22Rv1 (cell line): ENCODE results near the gene RGS16.

Source experiments
- H3K27ac ChIP-seq: fragments of 450-650 bp; 2 replicates; pipeline ENCODE4 v1.5.1; 2017
- ZFX ChIP-seq: fragments of 450-650 bp; IDR thresholded peaks from 2 replicates; pipeline ENCODE4 v1.6.1; 2017; ENCODE audit warnings: antibody characterized with exemption, borderline replicate concordance
- TF ChIP-seq, protein P1 (sequence below): fragments of 450-650 bp; IDR thresholded peaks from 2 replicates; pipeline ENCODE4 v1.5.1; 2017; ENCODE audit warnings: mild to moderate bottlenecking

Gene RGS16, protein sequence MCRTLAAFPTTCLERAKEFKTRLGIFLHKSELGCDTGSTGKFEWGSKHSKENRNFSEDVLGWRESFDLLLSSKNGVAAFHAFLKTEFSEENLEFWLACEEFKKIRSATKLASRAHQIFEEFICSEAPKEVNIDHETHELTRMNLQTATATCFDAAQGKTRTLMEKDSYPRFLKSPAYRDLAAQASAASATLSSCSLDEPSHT

DNA sequence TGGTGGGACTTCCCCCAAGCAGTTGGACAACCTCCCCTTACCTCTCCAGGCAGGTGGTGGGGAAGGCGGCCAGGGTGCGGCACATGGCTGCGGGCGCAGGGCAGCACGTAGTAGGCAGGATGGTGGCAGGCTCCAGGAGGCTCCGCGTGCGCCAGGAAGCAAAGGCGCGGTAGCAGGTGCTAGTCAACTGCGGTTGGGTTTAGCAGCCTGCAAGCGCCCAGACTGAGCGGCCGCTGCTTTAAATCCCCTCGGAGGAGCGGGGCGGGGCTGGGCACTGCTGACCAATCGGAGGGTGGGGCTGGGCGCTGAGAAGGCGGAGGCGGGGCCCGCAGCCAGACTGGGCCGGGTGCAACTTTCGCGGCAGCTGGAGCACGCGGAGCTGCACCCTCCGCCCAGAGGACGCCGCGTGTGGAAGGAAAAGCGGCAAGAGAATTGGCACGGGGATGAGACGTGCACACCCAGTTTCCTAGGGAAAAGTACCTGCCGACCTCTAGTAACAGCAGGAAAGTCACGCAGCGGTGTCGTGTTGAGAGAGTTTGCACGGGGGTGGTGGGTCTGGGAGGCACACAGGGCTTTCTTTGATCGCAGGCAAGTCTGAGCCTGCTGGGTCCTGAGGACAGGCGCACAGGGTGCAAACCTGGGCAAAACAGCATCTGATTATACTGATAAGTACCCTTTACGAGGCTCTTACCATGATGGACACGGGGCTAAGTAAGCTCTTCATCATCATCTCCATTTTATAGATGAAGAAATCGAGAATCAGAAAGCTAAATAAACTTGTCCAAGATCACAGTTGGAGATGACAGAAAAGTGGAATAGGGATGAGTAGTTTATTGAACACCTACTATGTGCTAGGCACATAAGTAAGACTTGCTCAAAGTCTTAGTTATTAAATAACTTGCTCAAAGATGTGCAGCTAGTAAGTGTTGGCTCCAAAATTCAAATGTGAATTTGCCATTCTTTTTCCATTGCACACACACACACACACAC, at the start of gene RGS16:
TSS of gene RGS16 (minus strand) at position 215 of the 990 bp plus-strand sequence. CDS start at position 85, 130 bp downstream.
- TF ChIP-seq ZFX = no peak
- TF ChIP-seq, protein P1, sequence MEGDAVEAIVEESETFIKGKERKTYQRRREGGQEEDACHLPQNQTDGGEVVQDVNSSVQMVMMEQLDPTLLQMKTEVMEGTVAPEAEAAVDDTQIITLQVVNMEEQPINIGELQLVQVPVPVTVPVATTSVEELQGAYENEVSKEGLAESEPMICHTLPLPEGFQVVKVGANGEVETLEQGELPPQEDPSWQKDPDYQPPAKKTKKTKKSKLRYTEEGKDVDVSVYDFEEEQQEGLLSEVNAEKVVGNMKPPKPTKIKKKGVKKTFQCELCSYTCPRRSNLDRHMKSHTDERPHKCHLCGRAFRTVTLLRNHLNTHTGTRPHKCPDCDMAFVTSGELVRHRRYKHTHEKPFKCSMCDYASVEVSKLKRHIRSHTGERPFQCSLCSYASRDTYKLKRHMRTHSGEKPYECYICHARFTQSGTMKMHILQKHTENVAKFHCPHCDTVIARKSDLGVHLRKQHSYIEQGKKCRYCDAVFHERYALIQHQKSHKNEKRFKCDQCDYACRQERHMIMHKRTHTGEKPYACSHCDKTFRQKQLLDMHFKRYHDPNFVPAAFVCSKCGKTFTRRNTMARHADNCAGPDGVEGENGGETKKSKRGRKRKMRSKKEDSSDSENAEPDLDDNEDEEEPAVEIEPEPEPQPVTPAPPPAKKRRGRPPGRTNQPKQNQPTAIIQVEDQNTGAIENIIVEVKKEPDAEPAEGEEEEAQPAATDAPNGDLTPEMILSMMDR = 0 out of 2 replicates have a peak, but pooled peaks have one; percentile 4
- no peak within 1 kb of the TSS for H3K27ac ChIP-seq

DNA sequence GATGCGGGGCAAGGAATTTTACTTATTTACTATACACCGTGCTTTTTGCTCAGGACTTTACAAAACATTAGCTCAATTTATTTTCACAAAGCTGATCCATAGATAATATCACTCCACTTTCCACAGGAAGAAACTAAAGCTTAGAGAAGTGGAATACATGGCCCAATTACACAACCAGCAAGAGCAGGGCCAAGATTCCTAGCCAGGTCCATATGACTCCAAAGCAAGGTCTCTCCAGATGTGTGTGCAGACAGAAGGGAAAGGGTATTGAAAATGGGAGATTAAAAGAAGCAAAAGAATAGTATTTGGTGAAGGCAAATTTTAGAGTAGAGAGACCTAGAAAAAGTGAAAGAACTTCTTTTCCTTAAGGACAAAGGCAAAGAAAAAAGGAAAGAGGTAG, 49.8 kb upstream of the RGS16 start:
- H3K27ac ChIP-seq = no peak overlapping the region
- TF ChIP-seq ZFX = no peak
- TF ChIP-seq, protein P1 = no peak

DNA sequence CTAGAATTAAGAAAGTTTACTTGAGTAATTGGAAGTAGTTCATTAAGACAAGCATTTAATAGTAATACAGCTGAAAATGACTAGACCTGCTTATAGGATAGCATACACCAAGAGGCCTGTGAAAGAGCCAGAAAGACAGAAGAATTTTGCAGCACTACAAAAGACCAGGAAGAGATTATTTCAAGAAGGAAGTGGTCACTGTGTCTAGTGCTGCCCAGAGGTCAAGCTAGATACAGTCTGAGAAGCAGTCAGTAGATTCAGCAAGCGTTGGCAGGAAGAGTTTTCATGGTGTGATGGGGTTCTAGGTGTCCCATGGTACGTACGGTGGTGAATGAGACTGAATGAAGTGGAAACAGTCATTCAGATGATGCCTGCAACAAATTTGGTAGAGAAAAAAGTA, 48.7 kb upstream of the RGS16 start:
- TF ChIP-seq, protein P1 = no peak
- no peak for TF ChIP-seq ZFX
- H3K27ac ChIP-seq = no peak overlapping the region

DNA sequence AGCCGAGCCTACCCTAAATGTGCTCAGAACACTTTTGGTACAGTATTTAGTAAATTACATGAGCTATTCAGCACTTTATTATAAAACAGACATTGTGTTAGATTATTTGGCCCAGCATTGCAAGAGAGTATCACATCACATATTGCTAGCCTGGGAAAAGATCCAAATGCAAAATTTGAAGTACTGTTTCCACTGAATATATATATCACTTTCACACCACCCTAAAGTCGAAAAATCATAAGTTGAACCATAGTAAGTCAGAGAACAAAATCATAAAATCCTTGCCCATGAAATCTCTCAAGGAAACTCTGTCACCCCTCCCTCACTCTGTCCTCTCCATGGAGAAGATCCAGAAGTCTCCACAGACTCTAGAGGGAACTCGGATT, 47.1 kb upstream of the RGS16 start:
- no peak overlapping the region for H3K27ac ChIP-seq
- no peak for TF ChIP-seq ZFX
- TF ChIP-seq, protein P1 = no peak

DNA sequence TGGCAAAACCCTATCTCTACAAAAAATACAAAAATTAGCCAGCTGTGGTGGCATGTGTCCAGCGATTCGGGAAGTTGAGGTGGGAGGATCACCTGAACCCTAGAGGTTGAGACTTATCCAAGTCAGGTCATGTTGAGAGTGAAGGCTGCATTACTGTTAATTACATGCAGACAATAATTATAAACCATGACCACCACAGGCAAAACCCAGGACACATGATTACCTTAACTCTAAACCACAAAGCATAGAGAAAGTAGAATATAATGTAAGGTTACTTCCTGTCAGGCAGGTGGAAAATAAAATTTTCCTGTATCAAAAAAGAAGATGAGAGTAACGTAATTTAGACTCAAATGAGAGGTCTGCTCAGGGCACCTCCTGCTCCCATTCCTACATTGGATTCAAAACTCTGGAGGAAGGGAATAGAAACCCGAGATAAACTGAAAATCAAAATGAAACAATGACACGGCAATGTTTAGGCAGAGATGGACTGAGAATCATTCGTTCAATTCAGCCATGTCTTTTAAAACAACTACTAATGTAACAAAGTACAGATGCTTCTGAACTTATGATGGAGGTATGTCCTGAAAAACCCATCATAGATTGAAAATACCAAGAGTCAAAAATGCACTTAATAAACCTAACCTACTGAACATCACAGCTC, 46.6 kb upstream of the RGS16 start:
- no peak for TF ChIP-seq ZFX
- TF ChIP-seq, protein P1 = no peak
- H3K27ac ChIP-seq = no peak overlapping the region

DNA sequence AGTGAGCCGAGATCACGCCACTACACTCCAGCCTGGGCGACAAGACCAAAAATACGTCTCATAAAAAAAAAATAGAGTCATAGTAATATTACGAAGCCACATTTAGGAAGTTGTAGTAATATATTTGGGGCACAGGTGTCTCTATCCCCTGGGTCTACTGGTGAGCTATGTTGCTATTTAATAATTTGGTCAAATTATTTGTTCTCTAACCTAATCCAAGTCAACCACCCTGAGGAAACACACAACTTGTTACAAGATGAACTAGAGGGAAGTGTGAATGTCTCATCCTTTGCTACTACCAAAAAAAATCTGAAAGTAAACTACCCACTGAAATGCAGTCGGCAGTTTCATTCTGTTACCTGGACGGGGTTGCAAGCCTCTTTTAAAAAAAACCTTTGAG, 44.9 kb upstream of the RGS16 start:
- H3K27ac ChIP-seq = no peak overlapping the region
- TF ChIP-seq, protein P1 = no peak
- no peak for TF ChIP-seq ZFX
